ENCODE results near the gene PMM1.

- TF ChIP-seq CTCF (IDR thresholded peaks at IDR 0.05; ENCODE audit: insufficient read depth, low read length) (no peak), POLR2AphosphoS5 (IDR thresholded peaks at IDR 0.05; ENCODE audit: low read depth) (no peak), SPI1 (IDR thresholded peaks at IDR 0.05; ENCODE audit: borderline replicate concordance, low read depth) (no peak), GABPA (IDR thresholded peaks at IDR 0.05; ENCODE audit: low read depth) (no peak)
- TF ChIP-seq, protein P1, sequence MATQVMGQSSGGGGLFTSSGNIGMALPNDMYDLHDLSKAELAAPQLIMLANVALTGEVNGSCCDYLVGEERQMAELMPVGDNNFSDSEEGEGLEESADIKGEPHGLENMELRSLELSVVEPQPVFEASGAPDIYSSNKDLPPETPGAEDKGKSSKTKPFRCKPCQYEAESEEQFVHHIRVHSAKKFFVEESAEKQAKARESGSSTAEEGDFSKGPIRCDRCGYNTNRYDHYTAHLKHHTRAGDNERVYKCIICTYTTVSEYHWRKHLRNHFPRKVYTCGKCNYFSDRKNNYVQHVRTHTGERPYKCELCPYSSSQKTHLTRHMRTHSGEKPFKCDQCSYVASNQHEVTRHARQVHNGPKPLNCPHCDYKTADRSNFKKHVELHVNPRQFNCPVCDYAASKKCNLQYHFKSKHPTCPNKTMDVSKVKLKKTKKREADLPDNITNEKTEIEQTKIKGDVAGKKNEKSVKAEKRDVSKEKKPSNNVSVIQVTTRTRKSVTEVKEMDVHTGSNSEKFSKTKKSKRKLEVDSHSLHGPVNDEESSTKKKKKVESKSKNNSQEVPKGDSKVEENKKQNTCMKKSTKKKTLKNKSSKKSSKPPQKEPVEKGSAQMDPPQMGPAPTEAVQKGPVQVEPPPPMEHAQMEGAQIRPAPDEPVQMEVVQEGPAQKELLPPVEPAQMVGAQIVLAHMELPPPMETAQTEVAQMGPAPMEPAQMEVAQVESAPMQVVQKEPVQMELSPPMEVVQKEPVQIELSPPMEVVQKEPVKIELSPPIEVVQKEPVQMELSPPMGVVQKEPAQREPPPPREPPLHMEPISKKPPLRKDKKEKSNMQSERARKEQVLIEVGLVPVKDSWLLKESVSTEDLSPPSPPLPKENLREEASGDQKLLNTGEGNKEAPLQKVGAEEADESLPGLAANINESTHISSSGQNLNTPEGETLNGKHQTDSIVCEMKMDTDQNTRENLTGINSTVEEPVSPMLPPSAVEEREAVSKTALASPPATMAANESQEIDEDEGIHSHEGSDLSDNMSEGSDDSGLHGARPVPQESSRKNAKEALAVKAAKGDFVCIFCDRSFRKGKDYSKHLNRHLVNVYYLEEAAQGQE (IDR thresholded peaks at IDR 0.05; ENCODE audit: insufficient replicate concordance, low read depth) = no peak
Observed at GRCh38 chr22:41551877-41552582, 37.6 kb downstream of the PMM1 start.
